GM18502 (cell line): ENCODE measurements around the gene INHBB.
"Not testable (repeated sequence)": the region's sequence is repeated elsewhere in the genome, so short reads cannot be mapped to it uniquely, and the experiment has no call there.

ENCODE experiments used
- ATAC-seq: cut with Tn5 transposase; IDR thresholded peaks from one replicate; pipeline ENCODE4 v1.9.1; 2021; ENCODE audit warnings: mild to moderate bottlenecking; ENCODE audit not compliant: unreplicated experiment, poor library complexity

Gene INHBB

GRCh38 chr2:120376679-120377640 lies 31.0 kb downstream of the INHBB start:
- ATAC-seq: no peak

GRCh38 chr2:120378605-120379004 lies 32.7 kb downstream of the INHBB start:
- ATAC-seq: no peak

- ATAC-seq: no peak
Observed at GRCh38 chr2:120379916-120380893, 34.3 kb downstream of the INHBB start.

- ATAC-seq: no peak
Observed at GRCh38 chr2:120381192-120381591, 35.3 kb downstream of the INHBB start.

GRCh38 chr2:120381661-120382060 lies 35.7 kb downstream of the INHBB start:
- no peak for ATAC-seq

- no peak for ATAC-seq
Observed at GRCh38 chr2:120382541-120383144, 36.7 kb downstream of the INHBB start.

- no peak for ATAC-seq
Observed at GRCh38 chr2:120383191-120383590, 37.3 kb downstream of the INHBB start.

GRCh38 chr2:120383631-120384340 lies 37.9 kb downstream of the INHBB start:
- ATAC-seq: no peak

- ATAC-seq: no peak
Observed at GRCh38 chr2:120384486-120385354, 38.8 kb downstream of the INHBB start.

- ATAC-seq: no peak
Observed at GRCh38 chr2:120385355-120386127, 39.6 kb downstream of the INHBB start.

GRCh38 chr2:120388222-120389035 lies 42.5 kb downstream of the INHBB start:
- no peak for ATAC-seq

- no peak for ATAC-seq
Observed at GRCh38 chr2:120389036-120389391, 43.1 kb downstream of the INHBB start.

- ATAC-seq: no peak
Observed at GRCh38 chr2:120390381-120391055, 44.6 kb downstream of the INHBB start.

- ATAC-seq: not testable (repeated sequence)
Observed at GRCh38 chr2:120391382-120391781, 45.4 kb downstream of the INHBB start.

- ATAC-seq: no peak
Observed at GRCh38 chr2:120391911-120392665, 46.2 kb downstream of the INHBB start.

- ATAC-seq: no peak
Observed at GRCh38 chr2:120392923-120393322, 47.0 kb downstream of the INHBB start.
